T-helper 17 cell (primary cell): ENCODE measurements around the gene CANX. TPM values are rescaled to one million over a fixed set of nuclear protein-coding genes. Genes with fewer than 3 reads are reported as not detected.
"Not testable (repeated sequence)": the region's sequence is repeated elsewhere in the genome, so short reads cannot be mapped to it uniquely, and the experiment has no call there.

Experiments used
- ATAC-seq: fragments of 150-1000 bp; cut with Tn5 transposase; 2 replicates; pipeline ENCODE4 v1.10.0; 2021; ENCODE audit warnings: mild to moderate bottlenecking, moderate library complexity
- DNase-seq, 3 donors: peaks; one replicate each; pipeline versions ENCODE4 v3.0.0 to v3.0.0-alpha.2; 2020 to 2021
- H3K9me3 ChIP-seq: one replicate; pipeline ENCODE4 v1.7.0; 2013; ENCODE audit warnings: low read length, mild to moderate bottlenecking; ENCODE audit not compliant: control insufficient read depth, poor library complexity, severe bottlenecking
- H3K27ac Mint-ChIP-seq: one replicate; pipeline ENCODE4 v1.8.0; 2022; ENCODE audit warnings: mild to moderate bottlenecking, moderate library complexity, mixed read lengths
- H3K27me3 Mint-ChIP-seq: one replicate; pipeline ENCODE4 v1.8.0; 2022; ENCODE audit warnings: mixed read lengths
- H3K36me3 Mint-ChIP-seq: one replicate; pipeline ENCODE4 v1.8.0; 2022; ENCODE audit warnings: low read depth, mixed read lengths
- H3K4me1 Mint-ChIP-seq: one replicate; pipeline ENCODE4 v1.8.0; 2022; ENCODE audit warnings: mild to moderate bottlenecking, mixed read lengths
- H3K4me3 Mint-ChIP-seq: one replicate; pipeline ENCODE4 v1.8.0; 2022; ENCODE audit warnings: mild to moderate bottlenecking, moderate library complexity, mixed read lengths
- total RNA-seq, 4 donors: library from RNA in 2 of 4; stranded (reverse) in 2 of 4; gene quantifications; one replicate each; pipeline ENCODE4 v1.2.3 and lab custom pipeline; 2022 to 2026

CANX gene
- total RNA-seq, 2 donors from 2014 or later, result 235 to 238 TPM

- Mint-ChIP-seq H3K4me3 (peak within 1 kb of the TSS; percentile 78), H3K27me3 (no peaks in the 10 kb centered on the region), H3K4me1 (peaks cover 32% of the 10 kb centered on the region), H3K27ac (peak within 1 kb of the TSS; percentile 93), H3K36me3 (peaks cover 5% of the 10 kb centered on the region)
- no peak for DNase-seq
- H3K9me3 ChIP-seq, result no peaks in the 10 kb centered on the region
- ATAC-seq, result no peak
Measured at GRCh38 chr5:179680780-179681401, 17.9 kb upstream of the CANX start, which contains the start of gene CBY3. Gene CBY3, minus strand, starts transcription at chr5:179681034. Its CDS starts 116 bp downstream, at chr5:179680918.

- not testable (repeated sequence) for ATAC-seq, DNase-seq, H3K36me3 Mint-ChIP-seq, H3K9me3 ChIP-seq, H3K4me1 Mint-ChIP-seq, H3K27ac Mint-ChIP-seq, H3K27me3 Mint-ChIP-seq, H3K4me3 Mint-ChIP-seq
Measured at GRCh38 chr5:179689212-179689611, 9.6 kb upstream of the CANX start.

GRCh38 chr5:179694561-179694960 lies 4.2 kb upstream of the CANX start:
- Mint-ChIP-seq H3K4me1 (peaks cover 18% of the 10 kb centered on the region), H3K4me3 (no peak overlapping the region), H3K27me3 (no peaks in the 10 kb centered on the region), H3K27ac (peak overlapping the region; percentile 8), H3K36me3 (no peaks in the 10 kb centered on the region)
- H3K9me3 ChIP-seq, result no peaks in the 10 kb centered on the region
- no peak for ATAC-seq
- DNase-seq, result no peak

GRCh38 chr5:179696603-179697002 lies 2.2 kb upstream of the CANX start:
- peak overlapping the region; percentile 98 for H3K27ac Mint-ChIP-seq
- no peak overlapping the region for H3K4me3 Mint-ChIP-seq
- H3K4me1 Mint-ChIP-seq, result peaks cover 27% of the 10 kb centered on the region
- no peaks in the 10 kb centered on the region for H3K9me3 ChIP-seq
- no peak for ATAC-seq
- DNase-seq, result no peak
- H3K36me3 Mint-ChIP-seq, result no peaks in the 10 kb centered on the region
- no peaks in the 10 kb centered on the region for H3K27me3 Mint-ChIP-seq

- Mint-ChIP-seq H3K4me3 (no peak overlapping the region), H3K36me3 (no peaks in the 10 kb centered on the region), H3K27ac (peak overlapping the region; percentile 98), H3K4me1 (peaks cover 29% of the 10 kb centered on the region), H3K27me3 (no peaks in the 10 kb centered on the region)
- H3K9me3 ChIP-seq, result no peaks in the 10 kb centered on the region
- ATAC-seq, result no peak
- DNase-seq, result no peak
Measured at GRCh38 chr5:179697108-179697507, 1.7 kb upstream of the CANX start.

GRCh38 chr5:179697543-179697942 lies 1.2 kb upstream of the CANX start:
- H3K36me3 Mint-ChIP-seq, DNase-seq, H3K27me3 Mint-ChIP-seq, ATAC-seq, H3K9me3 ChIP-seq: not testable (repeated sequence)
- H3K27ac Mint-ChIP-seq, result peak overlapping the region; percentile 98
- H3K4me3 Mint-ChIP-seq, result peak overlapping the region; percentile 95
- peaks cover 34% of the 10 kb centered on the region for H3K4me1 Mint-ChIP-seq

- peak; percentile 88 for ATAC-seq
- no peaks in the 10 kb centered on the region for H3K36me3 Mint-ChIP-seq
- peaks cover 35% of the 10 kb centered on the region for H3K4me1 Mint-ChIP-seq
- H3K9me3 ChIP-seq, result no peaks in the 10 kb centered on the region
- DNase-seq, result peak; percentile 97 to 99 (median 97)
- H3K27ac Mint-ChIP-seq, result peak overlapping the region; percentile 98
- peak overlapping the region; percentile 95 for H3K4me3 Mint-ChIP-seq
- H3K27me3 Mint-ChIP-seq, result no peaks in the 10 kb centered on the region
Measured at GRCh38 chr5:179697993-179698934, 503 bp upstream of the CANX start.

GRCh38 chr5:179699616-179700237 lies 960 bp downstream of the CANX start:
- Mint-ChIP-seq H3K27me3 (no peaks in the 10 kb centered on the region), H3K27ac (peak overlapping the region; percentile 98), H3K4me1 (peaks cover 40% of the 10 kb centered on the region), H3K4me3 (peak overlapping the region; percentile 95), H3K36me3 (no peaks in the 10 kb centered on the region)
- DNase-seq, result no peak
- H3K9me3 ChIP-seq, result no peaks in the 10 kb centered on the region
- no peak for ATAC-seq

GRCh38 chr5:179700401-179700918 lies 1.7 kb downstream of the CANX start:
- peak overlapping the region; percentile 98 for H3K27ac Mint-ChIP-seq
- H3K4me1 Mint-ChIP-seq, result peaks cover 47% of the 10 kb centered on the region
- H3K4me3 Mint-ChIP-seq, result peak overlapping the region; percentile 95
- H3K27me3 Mint-ChIP-seq, result no peaks in the 10 kb centered on the region
- no peaks in the 10 kb centered on the region for H3K9me3 ChIP-seq
- ATAC-seq (no peak), DNase-seq (no peak)
- no peaks in the 10 kb centered on the region for H3K36me3 Mint-ChIP-seq

- Mint-ChIP-seq H3K27me3 (no peaks in the 10 kb centered on the region), H3K4me1 (peaks cover 3% of the 10 kb centered on the region), H3K4me3 (no peak overlapping the region), H3K36me3 (peaks cover 3% of the 10 kb centered on the region), H3K27ac (no peak overlapping the region)
- no peaks in the 10 kb centered on the region for H3K9me3 ChIP-seq
- ATAC-seq (no peak), DNase-seq (no peak)
Measured at GRCh38 chr5:179716286-179716685, 17.5 kb downstream of the CANX start.

- no peak overlapping the region for H3K4me3 Mint-ChIP-seq
- no peaks in the 10 kb centered on the region for H3K27me3 Mint-ChIP-seq
- no peak for ATAC-seq
- H3K9me3 ChIP-seq, result no peaks in the 10 kb centered on the region
- no peak for DNase-seq
- peaks cover 7% of the 10 kb centered on the region for H3K36me3 Mint-ChIP-seq
- no peak overlapping the region for H3K27ac Mint-ChIP-seq
- peaks cover 10% of the 10 kb centered on the region for H3K4me1 Mint-ChIP-seq
Measured at GRCh38 chr5:179720222-179720621, 21.5 kb downstream of the CANX start.

- Mint-ChIP-seq H3K27ac (peak overlapping the region; percentile 77), H3K4me1 (peaks cover 13% of the 10 kb centered on the region), H3K27me3 (no peaks in the 10 kb centered on the region), H3K4me3 (no peak overlapping the region), H3K36me3 (peaks cover 8% of the 10 kb centered on the region)
- ATAC-seq, result no peak
- DNase-seq, result no peak
- no peaks in the 10 kb centered on the region for H3K9me3 ChIP-seq
Measured at GRCh38 chr5:179724163-179724562, 25.4 kb downstream of the CANX start.

- Mint-ChIP-seq H3K27me3 (no peaks in the 10 kb centered on the region), H3K36me3 (peaks cover 8% of the 10 kb centered on the region), H3K4me3 (no peak overlapping the region), H3K4me1 (peaks cover 22% of the 10 kb centered on the region), H3K27ac (peak overlapping the region; percentile 74)
- DNase-seq (no peak), ATAC-seq (no peak)
- H3K9me3 ChIP-seq, result no peaks in the 10 kb centered on the region
Measured at GRCh38 chr5:179727106-179727505, 28.3 kb downstream of the CANX start.
